SK-N-SH (cell line): ENCODE results near the gene BIN2. TPM values are rescaled to one million over a fixed set of nuclear protein-coding genes. Genes with fewer than 3 reads are reported as not detected.

Source experiments
- CTCF ChIA-PET: fragments of 300-600, 350-600 bp; formaldehyde crosslinking; extraction: SDS; loops from one replicate; lab custom pipeline; 2021; lab: Yijun Ruan, JAX
- POLR2A ChIA-PET: fragments of 350-600 bp; sonication (Branson Sonifier 250); formaldehyde crosslinking; extraction: SDS; loops from one replicate; lab custom pipeline; 2020; ENCODE audit warnings: antibody characterized with exemption, inconsistent platforms; lab: Yijun Ruan, JAX
- DNase-seq: peaks from one replicate; pipeline ENCODE4 v3.0.0; 2012
- H2AFZ ChIP-seq: fragments of 200-600 bp; sonication (generic); 2 replicates; pipeline ENCODE4 v1.8.1; 2016; ENCODE audit warnings: antibody characterized with exemption, mild to moderate bottlenecking, low read depth
- H3F3A ChIP-seq: fragments of 200-600 bp; sonication (generic); replicated peaks from 2 replicates; pipeline ENCODE3; 2016; ENCODE audit warnings: antibody characterized with exemption, mild to moderate bottlenecking; ENCODE audit not compliant: insufficient read depth
- H3K27ac ChIP-seq, 2 experiments: fragments of 200-500 bp in 1 of 2; fragments of 200-600 bp in 1 of 2; sonication (Bioruptor generic) in 1 of 2; sonication (generic), shearing (Covaris generic) in 1 of 2; 2 replicates each; pipeline versions ENCODE4 v1.5.1 to v1.6.1; 2014 to 2016; ENCODE audit warnings: low read depth in 2 of 2, inconsistent platforms in 1 of 2, low read length in 1 of 2, mild to moderate bottlenecking in 1 of 2, mixed read lengths in 1 of 2
- H3K27me3 ChIP-seq: fragments of 200-600 bp; sonication (generic), shearing (Covaris generic); 2 replicates; pipeline ENCODE4 v1.6.1; 2016; ENCODE audit warnings: mixed run types; ENCODE audit not compliant: insufficient read depth
- H3K36me3 ChIP-seq, 2 experiments: fragments of 200-500 bp in 1 of 2; fragments of 200-600 bp in 1 of 2; sonication (Bioruptor generic) in 1 of 2; sonication (generic) in 1 of 2; replicated peaks in 1 of 2; 2 replicates each; pipeline versions ENCODE3 to v1.5.1; 2014 to 2016; ENCODE audit warnings: low read length in 1 of 2, mild to moderate bottlenecking in 1 of 2; ENCODE audit not compliant: insufficient read depth in 2 of 2, control insufficient read depth in 1 of 2
- H3K4me1 ChIP-seq, 2 experiments: fragments of 200-500 bp in 1 of 2; fragments of 200-600 bp in 1 of 2; sonication (Bioruptor generic) in 1 of 2; sonication (generic), shearing (Covaris generic) in 1 of 2; 2 replicates each; pipeline versions ENCODE4 v1.5.1 to v1.6.1; 2014 to 2016; ENCODE audit warnings: low read depth in 1 of 2, low read length in 1 of 2, mixed run types in 1 of 2; ENCODE audit not compliant: insufficient read depth in 2 of 2, control insufficient read depth in 1 of 2
- H3K4me2 ChIP-seq: fragments of 200-600 bp; sonication (generic), shearing (Covaris generic); 2 replicates; pipeline ENCODE4 v1.6.1; 2017; ENCODE audit warnings: mixed run types
- H3K4me3 ChIP-seq, 2 experiments: fragments of 200-500 bp in 1 of 2; fragments of 200-600 bp in 1 of 2; sonication (Bioruptor generic) in 1 of 2; sonication (generic), shearing (Covaris generic) in 1 of 2; 2 replicates each; pipeline versions ENCODE4 v1.5.1 to v1.8.1; 2014 to 2016; ENCODE audit warnings: low read depth in 2 of 2, inconsistent platforms in 1 of 2, low read length in 1 of 2, mild to moderate bottlenecking in 1 of 2, mixed read lengths in 1 of 2, moderate library complexity in 1 of 2
- H3K79me2 ChIP-seq: fragments of 200-600 bp; sonication (generic); 2 replicates; pipeline ENCODE4 v1.8.1; 2017; ENCODE audit warnings: mild to moderate bottlenecking; ENCODE audit not compliant: insufficient read depth
- H3K9ac ChIP-seq: fragments of 200-600 bp; sonication (generic); 2 replicates; pipeline ENCODE4 v1.6.1; 2017; ENCODE audit warnings: mixed run types
- H3K9me2 ChIP-seq: fragments of 200-600 bp; sonication (generic); 2 replicates; pipeline ENCODE4 v1.6.1; 2017; ENCODE audit warnings: mixed run types
- H3K9me3 ChIP-seq: fragments of 200-600 bp; sonication (generic); 2 replicates; pipeline ENCODE4 v1.6.1; 2017; ENCODE audit warnings: mixed run types, mild to moderate bottlenecking, moderate library complexity
- H4K20me1 ChIP-seq: fragments of 200-600 bp; sonication (generic); 2 replicates; pipeline ENCODE4 v1.6.1; 2017; ENCODE audit warnings: mild to moderate bottlenecking, mixed run types; ENCODE audit not compliant: insufficient read depth
- EP300 ChIP-seq, 2 experiments: IDR thresholded peaks; 2 replicates each; pipeline versions ENCODE4 v1.4.0 to v1.6.1; 2012; ENCODE audit warnings: borderline replicate concordance in 1 of 2, low read depth in 1 of 2, low read length in 1 of 2
- FOSL2 ChIP-seq: IDR thresholded peaks from 2 replicates; pipeline ENCODE4 v1.4.0; 2012; ENCODE audit warnings: low read depth, mild to moderate bottlenecking, moderate library complexity, borderline replicate concordance
- FOXJ3 ChIP-seq: sonication (generic); formaldehyde crosslinking; IDR thresholded peaks from 2 replicates; pipeline ENCODE4 v1.5.1; 2020; ENCODE audit warnings: mild to moderate bottlenecking, missing genetic modification reagents
- GABPA ChIP-seq: IDR thresholded peaks from 2 replicates; pipeline ENCODE4 v1.4.0; 2012; ENCODE audit warnings: low read depth, mild to moderate bottlenecking
- GATA2 ChIP-seq: sonication (generic); formaldehyde crosslinking; IDR thresholded peaks from 2 replicates; pipeline ENCODE4 v1.5.0; 2020; ENCODE audit warnings: mild to moderate bottlenecking, missing genetic modification reagents
- IRF3 ChIP-seq: fragments of 150-350 bp; IDR thresholded peaks from 2 replicates; pipeline ENCODE4 v1.6.1; 2016; ENCODE audit warnings: mild to moderate bottlenecking, low read depth, low read length
- MXI1 ChIP-seq: IDR thresholded peaks from 2 replicates; pipeline ENCODE4 v1.6.1; 2012; ENCODE audit warnings: mild to moderate bottlenecking, low read depth, low read length, improper control_type of control experiment
- NFIC ChIP-seq: IDR thresholded peaks from 2 replicates; pipeline ENCODE4 v1.4.0; 2012; ENCODE audit warnings: borderline replicate concordance
- POLR2AphosphoS5 ChIP-seq: IDR thresholded peaks from 2 replicates; pipeline ENCODE4 v1.6.1; 2012; ENCODE audit warnings: low read depth, low read length
- RCOR1 ChIP-seq: fragments of 150-350 bp; IDR thresholded peaks from 2 replicates; pipeline ENCODE4 v1.6.1; 2017; ENCODE audit warnings: antibody characterized with exemption, low read length
- RFX5 ChIP-seq: IDR thresholded peaks from 2 replicates; pipeline ENCODE4 v1.6.1; 2012; ENCODE audit warnings: mild to moderate bottlenecking, improper control_type of control experiment, low read length
- SIN3A ChIP-seq: IDR thresholded peaks from 2 replicates; pipeline ENCODE4 v1.6.1; 2012; ENCODE audit warnings: low read depth, mild to moderate bottlenecking, low read length, moderate library complexity, borderline replicate concordance
- TCF12 ChIP-seq: IDR thresholded peaks from 2 replicates; pipeline ENCODE4 v1.4.0; 2012
- YY1 ChIP-seq: IDR thresholded peaks from 2 replicates; pipeline ENCODE4 v1.4.0; 2012; ENCODE audit warnings: low read depth, mild to moderate bottlenecking
- WGBS: methylation state at CpG from one replicate; pipeline ENCODE4 v1.1.6; 2017; ENCODE audit warnings: low lambda C conversion rate; 5-methylcytosine and 5-hydroxymethylcytosine counted together
- polyA plus RNA-seq, 3 experiments: library from polyadenylated mRNA; depleted of rRNA; stranded (reverse); fragments of >200 nt; gene quantifications; 2 replicates each; pipeline ENCODE4 v1.2.3, GENCODE V29; 2012
- TF ChIP-seq, protein P1 (sequence below): IDR thresholded peaks from 2 replicates; pipeline ENCODE4 v1.4.0; 2012; ENCODE audit warnings: low read depth, borderline replicate concordance
- TF ChIP-seq, protein P2 (sequence below): fragments of 200-600 bp; sonication (generic); IDR thresholded peaks from 2 replicates; pipeline ENCODE4 v1.6.1; 2017; ENCODE audit warnings: antibody characterized with exemption, mild to moderate bottlenecking, moderate library complexity

The BIN2 gene
- polyA plus RNA-seq, 1 of the 3 experiments (the other 2 are of a cell fraction) = not detected

- Histone ChIP-seq H3K4me2 (no peak overlapping the region), H2AFZ (no peak overlapping the region), H3K79me2 (peaks cover 12% of the 10 kb centered on the region), H3K9ac (no peak overlapping the region), H3K4me3 (no peak overlapping the region; a peak in 1 of 4 replicates), H3K9me2 (no peaks in the 10 kb centered on the region), H3K4me1 (peaks cover 0 to 5% of the 10 kb centered on the region in 2 experiments; a peak in 1 of 4 replicates), H3K9me3 (no peaks in the 10 kb centered on the region), H4K20me1 (0 out of 2 replicates have a peak, but pooled peaks cover 3% of the 10 kb centered on the region), H3K27ac (peak overlapping the region in 1 of 2 experiments; percentile 43; a peak in 2 of 4 replicates), H3K36me3 (no peaks in the 10 kb centered on the region), H3F3A (peaks cover 3% of the 10 kb centered on the region), H3K27me3 (no peaks in the 10 kb centered on the region)
- no peak for DNase-seq
- WGBS = 98% methylated on average over 3 of the region's 3 CpGs
- POLR2A ChIA-PET = interaction anchor here (0.7 kb wide), 1 partner anchor 269 kb away, joined by 4 read pairs; no protein-coding TSS in a partner anchor
- CTCF ChIA-PET = interaction anchor here (1.1 to 2.8 kb wide), 2 partner anchors 11 to 77 kb away, joined by 4 to 11 read pairs; no protein-coding TSS in a partner anchor
- TF ChIP-seq SIN3A (no peak), YY1 (no peak), GABPA (no peak), GATA2 (CRISPR knock-in tag) (no peak), RCOR1 (no peak), MXI1 (no peak), RFX5 (no peak), POLR2AphosphoS5 (no peak), FOXJ3 (CRISPR knock-in tag) (no peak), FOSL2 (no peak), NFIC (no peak), EP300 (IDR thresholded peaks at IDR 0.05; ENCODE audit: borderline replicate concordance in 1 of 2, low read depth in 1 of 2, low read length in 1 of 2) (no peak), TCF12 (no peak), IRF3 (no peak)
- TF ChIP-seq, protein P1, sequence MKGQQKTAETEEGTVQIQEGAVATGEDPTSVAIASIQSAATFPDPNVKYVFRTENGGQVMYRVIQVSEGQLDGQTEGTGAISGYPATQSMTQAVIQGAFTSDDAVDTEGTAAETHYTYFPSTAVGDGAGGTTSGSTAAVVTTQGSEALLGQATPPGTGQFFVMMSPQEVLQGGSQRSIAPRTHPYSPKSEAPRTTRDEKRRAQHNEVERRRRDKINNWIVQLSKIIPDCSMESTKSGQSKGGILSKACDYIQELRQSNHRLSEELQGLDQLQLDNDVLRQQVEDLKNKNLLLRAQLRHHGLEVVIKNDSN = no peak
- TF ChIP-seq, protein P2, sequence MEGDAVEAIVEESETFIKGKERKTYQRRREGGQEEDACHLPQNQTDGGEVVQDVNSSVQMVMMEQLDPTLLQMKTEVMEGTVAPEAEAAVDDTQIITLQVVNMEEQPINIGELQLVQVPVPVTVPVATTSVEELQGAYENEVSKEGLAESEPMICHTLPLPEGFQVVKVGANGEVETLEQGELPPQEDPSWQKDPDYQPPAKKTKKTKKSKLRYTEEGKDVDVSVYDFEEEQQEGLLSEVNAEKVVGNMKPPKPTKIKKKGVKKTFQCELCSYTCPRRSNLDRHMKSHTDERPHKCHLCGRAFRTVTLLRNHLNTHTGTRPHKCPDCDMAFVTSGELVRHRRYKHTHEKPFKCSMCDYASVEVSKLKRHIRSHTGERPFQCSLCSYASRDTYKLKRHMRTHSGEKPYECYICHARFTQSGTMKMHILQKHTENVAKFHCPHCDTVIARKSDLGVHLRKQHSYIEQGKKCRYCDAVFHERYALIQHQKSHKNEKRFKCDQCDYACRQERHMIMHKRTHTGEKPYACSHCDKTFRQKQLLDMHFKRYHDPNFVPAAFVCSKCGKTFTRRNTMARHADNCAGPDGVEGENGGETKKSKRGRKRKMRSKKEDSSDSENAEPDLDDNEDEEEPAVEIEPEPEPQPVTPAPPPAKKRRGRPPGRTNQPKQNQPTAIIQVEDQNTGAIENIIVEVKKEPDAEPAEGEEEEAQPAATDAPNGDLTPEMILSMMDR = no peak
These were observed 60.6 kb downstream of the BIN2 start for GRCh38 chr12:51263341-51263740.
